Left lung (tissue), 10 donors: ENCODE results near the gene ERBB4. TPM values are rescaled to one million over a fixed set of nuclear protein-coding genes. Genes with fewer than 3 reads are reported as not detected.

ENCODE experiments used
- ATAC-seq: fragments of 200-7000 bp; cut with Tn5 transposase; one replicate; pipeline ENCODE4 v1.9.1; 2020; ENCODE audit warnings: moderate library complexity
- DNase-seq, 4 donors: peaks; one replicate each; pipeline ENCODE4 v3.0.0-alpha.2; 2013 to 2020
- H3K27ac ChIP-seq, 2 donors: fragments of 200-600 bp; sonication (generic) in 1 of 2; one replicate each; pipeline versions ENCODE4 v1.5.0 to v1.8.0; 2020 to 2021
- H3K27me3 ChIP-seq, 2 donors: fragments of 200-600 bp; sonication (generic) in 1 of 2; one replicate each; pipeline versions ENCODE4 v1.5.0 to v1.8.0; 2020 to 2021
- H3K36me3 ChIP-seq, 2 donors: fragments of 200-600 bp; sonication (generic) in 1 of 2; one replicate each; pipeline versions ENCODE4 v1.5.0 to v1.8.0; 2020 to 2021
- H3K4me1 ChIP-seq, 2 donors: fragments of 200-600 bp; one replicate each; pipeline ENCODE4 v1.8.0; 2021
- H3K4me3 ChIP-seq, 2 donors: fragments of 200-600 bp; sonication (generic) in 1 of 2; one replicate each; pipeline versions ENCODE4 v1.5.0 to v1.8.0; 2020 to 2021; ENCODE audit warnings: mild to moderate bottlenecking in 1 of 2
- H3K9me3 ChIP-seq, 2 donors: fragments of 200-600 bp; sonication (generic) in 1 of 2; one replicate each; pipeline versions ENCODE4 v1.5.0 to v1.8.0; 2020 to 2021
- CTCF ChIP-seq, 2 donors: fragments of 200-600 bp; sonication (generic) in 1 of 2; IDR thresholded peaks; one replicate each; pipeline versions ENCODE4 v1.5.0 to v1.8.0; 2021; ENCODE audit warnings: antibody characterized with exemption in 2 of 2
- intact Hi-C, 2 donors: fragments of 100-400 bp; cut with DNase I; formaldehyde crosslinking; loops; one replicate each; pipeline versions ENCODE4 v1.11.2 to v1.14.2; 2022
- polyA plus RNA-seq, 6 donors: library from polyadenylated mRNA; unstranded; fragments of 120-200 nt; gene quantifications; one replicate each; pipeline ENCODE4 v1.2.1, GENCODE V29; 2013; ENCODE audit not compliant: insufficient read length in 6 of 6
- total RNA-seq, 2 donors: library from RNA; stranded (reverse); fragmentation: NEBNext Ultra II Directional; extraction: Animal tissue kit (Norgen Biotek cat#: 25700); gene quantifications; one replicate each; pipeline ENCODE4 v1.2.1, GENCODE V29; 2021
- donor health status: DM: no; HTN: yes; CAD: no.
- donor health status: DM: no; HTN: no; CAD: no.

Gene ERBB4
- total and polyA plus RNA-seq, 8 donors = 0.89 to 16.0 (median 1.4) TPM

- H3K9me3 ChIP-seq = peaks cover 0 to 13% of the 10 kb centered on the region in 2 donors
- TF ChIP-seq CTCF (IDR thresholded peaks at IDR 0.05) = no peak
- no peaks in the 10 kb centered on the region for H3K27me3 ChIP-seq
- no peak overlapping the region for H3K4me3 ChIP-seq
- no peaks in the 10 kb centered on the region for H3K4me1 ChIP-seq
- no peaks in the 10 kb centered on the region for H3K36me3 ChIP-seq
- ATAC-seq (no peak), DNase-seq (no peak)
- intact Hi-C loops = no loop called here
- no peak overlapping the region for H3K27ac ChIP-seq
Measured at GRCh38 chr2:211860224-211860623, 678.4 kb downstream of the ERBB4 start.

- Histone ChIP-seq H3K9me3 (no peaks in the 10 kb centered on the region), H3K36me3 (no peaks in the 10 kb centered on the region), H3K4me3 (no peak overlapping the region), H3K4me1 (no peaks in the 10 kb centered on the region), H3K27ac (no peak overlapping the region), H3K27me3 (no peaks in the 10 kb centered on the region)
- DNase-seq (no peak), ATAC-seq (no peak)
- intact Hi-C loops = no loop called here
- TF ChIP-seq CTCF (IDR thresholded peaks at IDR 0.05) = no peak
Measured at GRCh38 chr2:211854832-211855231, 683.8 kb downstream of the ERBB4 start.

- intact Hi-C loops = no loop called here
- DNase-seq = no peak
- TF ChIP-seq CTCF (IDR thresholded peaks at IDR 0.05) = no peak
Measured at GRCh38 chr2:211846714-211847113, 691.9 kb downstream of the ERBB4 start.

GRCh38 chr2:211846036-211846400, 692.6 kb downstream of the ERBB4 start:
- no peaks in the 10 kb centered on the region for H3K9me3 ChIP-seq
- ATAC-seq (no peak), DNase-seq (no peak)
- no peaks in the 10 kb centered on the region for H3K27me3 ChIP-seq
- H3K4me1 ChIP-seq = no peaks in the 10 kb centered on the region
- intact Hi-C loops = no loop called here
- TF ChIP-seq CTCF (IDR thresholded peaks at IDR 0.05) = no peak
- H3K36me3 ChIP-seq = no peaks in the 10 kb centered on the region
- no peak overlapping the region for H3K27ac ChIP-seq
- H3K4me3 ChIP-seq = no peak overlapping the region

More at GRCh38 chr2:211846714-211847113, 691.9 kb downstream of the ERBB4 start:
- no peak for ATAC-seq
- no peaks in the 10 kb centered on the region for H3K9me3 ChIP-seq
- no peaks in the 10 kb centered on the region for H3K36me3 ChIP-seq
- H3K27ac ChIP-seq = no peak overlapping the region
- H3K27me3 ChIP-seq = no peaks in the 10 kb centered on the region
- no peak overlapping the region for H3K4me3 ChIP-seq
- H3K4me1 ChIP-seq = no peaks in the 10 kb centered on the region

- TF ChIP-seq CTCF (IDR thresholded peaks at IDR 0.05) = no peak
- intact Hi-C loops = no loop called here
- DNase-seq (no peak), ATAC-seq (no peak)
- no peaks in the 10 kb centered on the region for H3K9me3 ChIP-seq
- H3K4me1 ChIP-seq = no peaks in the 10 kb centered on the region
- H3K27ac ChIP-seq = no peak overlapping the region
- H3K36me3 ChIP-seq = no peaks in the 10 kb centered on the region
- no peak overlapping the region for H3K4me3 ChIP-seq
- no peaks in the 10 kb centered on the region for H3K27me3 ChIP-seq
Measured at GRCh38 chr2:211845338-211846035, 693.1 kb downstream of the ERBB4 start.
